ENCODE data around the gene IL26. TPM values are rescaled to one million over a fixed set of nuclear protein-coding genes. Genes with fewer than 3 reads are reported as not detected.

IL26 gene
- total and polyA plus RNA-seq, 9 donors, result not detected

DNA sequence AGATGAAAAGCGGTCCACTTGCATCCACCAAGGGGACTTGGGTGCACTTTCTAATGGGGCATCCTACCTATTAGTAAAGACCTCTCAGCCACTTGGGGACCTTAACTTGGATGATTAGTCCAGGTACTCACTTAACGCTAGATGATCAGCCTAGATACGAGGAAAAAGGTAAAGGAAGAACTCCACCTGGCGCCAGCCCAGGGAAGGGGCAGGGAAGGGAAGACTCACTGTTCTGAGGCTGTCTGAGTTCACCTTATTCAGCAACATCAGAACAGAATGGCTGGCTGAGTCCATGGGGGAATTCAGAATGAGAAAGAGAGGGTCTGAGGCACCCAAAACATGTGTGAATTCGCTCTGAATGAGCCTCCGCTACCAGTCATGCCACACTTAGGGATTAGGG lies 20.7 kb upstream of the IL26 start:
- peak overlapping the region in 1 of 2 donors; percentile 65 for H3K27ac ChIP-seq

DNA sequence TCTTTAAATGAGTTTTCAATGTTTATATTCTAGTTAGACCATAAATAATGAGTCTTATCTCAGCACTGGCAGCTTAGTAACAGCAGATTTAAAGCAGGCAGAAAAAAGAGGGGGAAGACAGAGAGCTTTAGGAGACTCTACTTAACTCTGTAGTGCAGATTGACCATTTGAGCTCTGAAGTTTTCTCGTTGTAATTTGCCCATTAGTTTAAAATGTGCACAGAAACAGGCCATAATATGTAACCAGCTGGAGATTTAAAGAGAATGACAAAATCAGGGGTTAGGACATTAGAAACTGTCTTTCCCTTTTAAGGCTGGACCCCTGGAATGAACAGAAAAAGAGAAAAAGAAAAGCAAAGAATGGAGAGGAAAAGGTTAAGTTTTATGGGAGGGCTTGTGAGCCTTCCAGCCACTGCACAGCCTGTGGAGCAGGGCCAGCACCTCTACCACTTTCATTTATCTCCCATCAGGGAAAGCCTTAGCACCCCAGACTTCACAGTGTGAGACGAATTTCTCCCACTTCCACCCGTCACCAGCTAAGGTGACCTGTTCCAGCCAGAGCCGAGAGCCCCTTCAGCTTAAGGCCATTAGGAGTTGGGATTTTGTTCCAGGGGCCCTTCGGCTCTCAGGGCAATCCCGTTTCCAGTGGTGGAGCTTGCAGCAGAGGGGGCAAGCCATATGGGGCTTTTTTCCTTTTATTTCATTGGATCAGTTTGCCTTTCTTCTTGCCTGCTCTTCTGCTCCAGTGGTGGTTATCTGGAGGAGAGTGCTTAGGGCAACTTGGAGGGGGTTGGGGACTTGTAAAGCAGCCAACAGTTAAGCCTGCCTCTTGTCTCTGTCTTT lies 19.8 kb upstream of the IL26 start:
- Histone ChIP-seq H3K36me3 (no peaks in the 10 kb centered on the region), H3K9me3 (no peaks in the 10 kb centered on the region), H3K4me3 (peak overlapping the region; percentile 7), H3K27ac (peak overlapping the region; percentile 22 to 65), H3K4me1 (ENCODE audit: insufficient read depth) (peaks cover 9% of the 10 kb centered on the region), H3K27me3 (no peaks in the 10 kb centered on the region)
- peak; percentile 18 to 52 (median 33) for DNase-seq
- TF ChIP-seq EP300 (IDR thresholded peaks at IDR 0.05), result no peak
- TF ChIP-seq POLR2A (IDR thresholded peaks at IDR 0.05), result no peak
- TF ChIP-seq, protein P1, sequence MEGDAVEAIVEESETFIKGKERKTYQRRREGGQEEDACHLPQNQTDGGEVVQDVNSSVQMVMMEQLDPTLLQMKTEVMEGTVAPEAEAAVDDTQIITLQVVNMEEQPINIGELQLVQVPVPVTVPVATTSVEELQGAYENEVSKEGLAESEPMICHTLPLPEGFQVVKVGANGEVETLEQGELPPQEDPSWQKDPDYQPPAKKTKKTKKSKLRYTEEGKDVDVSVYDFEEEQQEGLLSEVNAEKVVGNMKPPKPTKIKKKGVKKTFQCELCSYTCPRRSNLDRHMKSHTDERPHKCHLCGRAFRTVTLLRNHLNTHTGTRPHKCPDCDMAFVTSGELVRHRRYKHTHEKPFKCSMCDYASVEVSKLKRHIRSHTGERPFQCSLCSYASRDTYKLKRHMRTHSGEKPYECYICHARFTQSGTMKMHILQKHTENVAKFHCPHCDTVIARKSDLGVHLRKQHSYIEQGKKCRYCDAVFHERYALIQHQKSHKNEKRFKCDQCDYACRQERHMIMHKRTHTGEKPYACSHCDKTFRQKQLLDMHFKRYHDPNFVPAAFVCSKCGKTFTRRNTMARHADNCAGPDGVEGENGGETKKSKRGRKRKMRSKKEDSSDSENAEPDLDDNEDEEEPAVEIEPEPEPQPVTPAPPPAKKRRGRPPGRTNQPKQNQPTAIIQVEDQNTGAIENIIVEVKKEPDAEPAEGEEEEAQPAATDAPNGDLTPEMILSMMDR (IDR thresholded peaks at IDR 0.05), result no peak
- WGBS, 3 donors, result 2 to 8% (median 5%) methylated on average over 6 of the region's 6 CpGs
- intact Hi-C loops (cut with DNase I), result no loop called here

More for the DNA sequence above, 20.7 kb upstream of the IL26 start:
- intact Hi-C loops (cut with DNase I), result no loop called here
- Histone ChIP-seq H3K27me3 (no peaks in the 10 kb centered on the region), H3K9me3 (no peaks in the 10 kb centered on the region), H3K36me3 (no peaks in the 10 kb centered on the region), H3K4me1 (ENCODE audit: insufficient read depth) (peaks cover 8% of the 10 kb centered on the region), H3K4me3 (no peak overlapping the region)
- DNase-seq, result peak in 2 of 5 donors; percentile 31 to 36
- WGBS, 3 donors, result 81 to 91% (median 86%) methylated on average over 6 of the region's 6 CpGs
- TF ChIP-seq POLR2A (IDR thresholded peaks at IDR 0.05) (no peak), EP300 (IDR thresholded peaks at IDR 0.05) (no peak)
- TF ChIP-seq, protein P1 (IDR thresholded peaks at IDR 0.05), result no peak

DNA sequence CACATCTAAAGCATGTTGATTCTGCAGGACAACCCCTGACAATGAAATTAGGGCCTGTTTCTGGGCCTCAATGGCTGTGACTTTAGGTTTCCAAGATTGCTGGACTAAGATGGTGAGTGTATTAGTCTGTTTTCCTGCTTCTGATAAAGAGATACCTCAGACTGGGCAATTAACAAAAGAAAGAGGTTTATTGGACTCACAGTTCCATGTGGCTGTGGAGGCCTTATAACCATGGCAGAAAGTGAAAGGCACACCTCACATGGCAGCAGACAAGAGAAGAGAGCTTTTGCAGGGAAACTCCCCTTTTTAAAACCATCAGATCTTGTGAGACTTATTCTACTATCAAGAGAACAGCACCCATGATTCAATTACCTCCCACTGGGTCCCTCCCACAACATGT lies 17.2 kb upstream of the IL26 start:
- Histone ChIP-seq H3K27me3 (no peaks in the 10 kb centered on the region), H3K9me3 (no peaks in the 10 kb centered on the region), H3K27ac (no peak overlapping the region), H3K4me1 (ENCODE audit: insufficient read depth) (peaks cover 9% of the 10 kb centered on the region), H3K36me3 (no peaks in the 10 kb centered on the region), H3K4me3 (no peak overlapping the region)
- TF ChIP-seq POLR2A (IDR thresholded peaks at IDR 0.05) (no peak), EP300 (IDR thresholded peaks at IDR 0.05) (no peak)
- TF ChIP-seq, protein P1 (IDR thresholded peaks at IDR 0.05), result no peak
- intact Hi-C loops (cut with DNase I), result no loop called here
- no peak for DNase-seq

DNA sequence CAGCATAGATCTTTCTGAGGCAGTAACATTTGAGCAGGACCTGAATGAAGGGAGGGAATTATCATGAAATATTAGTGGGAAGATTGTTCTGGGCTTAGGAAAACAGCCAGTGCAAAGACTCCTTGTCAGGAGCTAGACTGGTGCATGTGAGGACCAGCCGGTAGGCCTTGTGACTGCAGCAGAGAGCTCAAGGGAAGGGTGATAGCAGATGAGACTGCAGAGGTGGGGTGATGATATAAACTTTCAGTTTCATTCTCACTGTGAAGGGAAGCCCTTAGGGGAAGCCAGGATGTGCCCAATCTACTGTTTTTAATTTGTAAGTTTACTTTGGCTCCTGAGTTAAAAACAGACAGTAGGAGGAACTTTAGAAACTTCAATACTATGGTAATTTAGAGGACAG lies 15.4 kb upstream of the IL26 start:
- intact Hi-C loops (cut with DNase I), result no loop called here
- H3K27me3 ChIP-seq, result no peaks in the 10 kb centered on the region
- peaks cover 1% of the 10 kb centered on the region for H3K4me1 ChIP-seq (ENCODE audit: insufficient read depth)
- peak overlapping the region in 1 of 2 donors; percentile 56 for H3K27ac ChIP-seq
- no peak overlapping the region for H3K4me3 ChIP-seq
- TF ChIP-seq EP300 (IDR thresholded peaks at IDR 0.05) (no peak), POLR2A (IDR thresholded peaks at IDR 0.05) (no peak)
- TF ChIP-seq, protein P1 (IDR thresholded peaks at IDR 0.05), result no peak
- no peaks in the 10 kb centered on the region for H3K36me3 ChIP-seq
- H3K9me3 ChIP-seq, result no peaks in the 10 kb centered on the region
- DNase-seq, result peak; percentile 25 to 52 (median 36)
- 2 to 4% (median 3%) methylated on average over 1 of the region's 1 CpG for WGBS, 3 donors
